ENCODE measurements around the gene NEDD4L.

DNA sequence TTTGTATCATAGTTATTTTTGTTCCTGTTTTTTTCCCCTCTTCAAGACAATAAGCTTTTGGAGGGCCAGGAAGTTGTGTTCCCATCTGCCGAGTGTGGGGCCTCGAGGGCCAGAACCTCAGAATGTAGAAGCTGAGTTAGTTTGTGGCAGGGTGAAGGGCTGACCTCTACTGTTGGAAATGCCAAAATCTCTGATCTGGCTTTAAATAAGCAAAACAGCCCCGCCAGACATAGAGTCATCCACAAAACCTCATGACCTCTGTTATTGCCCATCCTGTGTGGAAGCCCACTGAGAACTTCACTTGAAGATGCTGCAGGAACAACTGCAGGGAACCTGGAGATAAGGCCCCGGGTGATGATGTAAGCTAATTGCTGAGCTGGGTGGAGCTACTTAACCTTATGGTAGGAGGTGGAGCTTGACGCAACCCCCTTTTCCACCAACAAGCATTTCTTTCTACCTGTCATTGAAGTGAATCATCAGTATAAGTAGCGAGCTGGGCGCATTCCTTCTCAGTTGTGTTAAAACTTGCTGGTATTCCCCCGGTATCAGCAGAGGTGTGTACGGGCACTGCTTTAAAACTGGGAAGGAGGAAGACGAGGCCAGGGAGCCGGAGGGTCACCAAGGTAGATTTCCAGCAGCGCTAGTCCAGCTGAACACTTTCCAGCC is 177.2 kb downstream of the NEDD4L start:
- no peak for TF ChIP-seq GABPA (IDR thresholded peaks at IDR 0.05; ENCODE audit: low read depth)
- TF ChIP-seq, protein P1, sequence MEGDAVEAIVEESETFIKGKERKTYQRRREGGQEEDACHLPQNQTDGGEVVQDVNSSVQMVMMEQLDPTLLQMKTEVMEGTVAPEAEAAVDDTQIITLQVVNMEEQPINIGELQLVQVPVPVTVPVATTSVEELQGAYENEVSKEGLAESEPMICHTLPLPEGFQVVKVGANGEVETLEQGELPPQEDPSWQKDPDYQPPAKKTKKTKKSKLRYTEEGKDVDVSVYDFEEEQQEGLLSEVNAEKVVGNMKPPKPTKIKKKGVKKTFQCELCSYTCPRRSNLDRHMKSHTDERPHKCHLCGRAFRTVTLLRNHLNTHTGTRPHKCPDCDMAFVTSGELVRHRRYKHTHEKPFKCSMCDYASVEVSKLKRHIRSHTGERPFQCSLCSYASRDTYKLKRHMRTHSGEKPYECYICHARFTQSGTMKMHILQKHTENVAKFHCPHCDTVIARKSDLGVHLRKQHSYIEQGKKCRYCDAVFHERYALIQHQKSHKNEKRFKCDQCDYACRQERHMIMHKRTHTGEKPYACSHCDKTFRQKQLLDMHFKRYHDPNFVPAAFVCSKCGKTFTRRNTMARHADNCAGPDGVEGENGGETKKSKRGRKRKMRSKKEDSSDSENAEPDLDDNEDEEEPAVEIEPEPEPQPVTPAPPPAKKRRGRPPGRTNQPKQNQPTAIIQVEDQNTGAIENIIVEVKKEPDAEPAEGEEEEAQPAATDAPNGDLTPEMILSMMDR (IDR thresholded peaks at IDR 0.05): no peak
- TF ChIP-seq POLR2AphosphoS5 (IDR thresholded peaks at IDR 0.05; ENCODE audit: low read depth, low read length): no peak
- TF ChIP-seq NFIC (IDR thresholded peaks at IDR 0.05; ENCODE audit: borderline replicate concordance): no peak
- no peak for TF ChIP-seq YY1 (IDR thresholded peaks at IDR 0.05; ENCODE audit: low read depth)
- no peak for TF ChIP-seq CHD2 (IDR thresholded peaks at IDR 0.05; ENCODE audit: low read length, partially characterized antibody)

Data from SK-N-SH (cell line).